ENCODE measurements around the gene CYB561D1.

DNA sequence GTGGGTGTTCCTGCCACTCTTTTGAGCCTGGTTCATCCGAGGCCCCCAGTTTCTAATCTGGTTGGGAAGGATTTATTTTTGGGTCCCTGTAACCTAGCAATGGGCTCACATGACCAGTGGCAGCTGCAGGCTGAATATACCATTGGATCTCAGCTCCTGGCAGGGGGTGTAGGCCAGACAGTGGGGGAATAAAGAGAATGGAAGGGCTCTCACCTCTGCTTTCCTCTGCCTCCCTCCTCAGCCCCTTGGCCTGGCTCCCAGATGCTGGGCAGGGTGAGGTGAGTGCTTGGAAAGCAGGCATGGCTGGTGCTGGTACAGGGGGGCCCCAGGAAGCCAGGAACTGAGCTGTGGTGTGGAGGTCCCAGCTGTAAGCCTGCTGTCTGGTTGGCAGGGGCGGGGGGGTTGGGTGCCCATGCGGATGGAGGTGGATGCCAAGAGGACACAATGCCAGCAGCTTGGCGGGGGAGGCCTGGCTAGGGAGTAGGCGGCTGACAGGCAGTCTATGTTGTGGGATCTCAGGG lies 42.1 kb downstream of the CYB561D1 start:
- TF ChIP-seq, protein P1, sequence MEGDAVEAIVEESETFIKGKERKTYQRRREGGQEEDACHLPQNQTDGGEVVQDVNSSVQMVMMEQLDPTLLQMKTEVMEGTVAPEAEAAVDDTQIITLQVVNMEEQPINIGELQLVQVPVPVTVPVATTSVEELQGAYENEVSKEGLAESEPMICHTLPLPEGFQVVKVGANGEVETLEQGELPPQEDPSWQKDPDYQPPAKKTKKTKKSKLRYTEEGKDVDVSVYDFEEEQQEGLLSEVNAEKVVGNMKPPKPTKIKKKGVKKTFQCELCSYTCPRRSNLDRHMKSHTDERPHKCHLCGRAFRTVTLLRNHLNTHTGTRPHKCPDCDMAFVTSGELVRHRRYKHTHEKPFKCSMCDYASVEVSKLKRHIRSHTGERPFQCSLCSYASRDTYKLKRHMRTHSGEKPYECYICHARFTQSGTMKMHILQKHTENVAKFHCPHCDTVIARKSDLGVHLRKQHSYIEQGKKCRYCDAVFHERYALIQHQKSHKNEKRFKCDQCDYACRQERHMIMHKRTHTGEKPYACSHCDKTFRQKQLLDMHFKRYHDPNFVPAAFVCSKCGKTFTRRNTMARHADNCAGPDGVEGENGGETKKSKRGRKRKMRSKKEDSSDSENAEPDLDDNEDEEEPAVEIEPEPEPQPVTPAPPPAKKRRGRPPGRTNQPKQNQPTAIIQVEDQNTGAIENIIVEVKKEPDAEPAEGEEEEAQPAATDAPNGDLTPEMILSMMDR (IDR thresholded peaks at IDR 0.05): no peak
- no peak for TF ChIP-seq POLR2A (IDR thresholded peaks at IDR 0.05)
